ENCODE results near the gene RCN1. TPM values are rescaled to one million over a fixed set of nuclear protein-coding genes. Genes with fewer than 3 reads are reported as not detected.

Gene RCN1
- polyA plus RNA-seq, 1 donor (not counting 4 experiments of a cell fraction or from before 2014, with no cell fraction given), result 46.2 TPM

DNA sequence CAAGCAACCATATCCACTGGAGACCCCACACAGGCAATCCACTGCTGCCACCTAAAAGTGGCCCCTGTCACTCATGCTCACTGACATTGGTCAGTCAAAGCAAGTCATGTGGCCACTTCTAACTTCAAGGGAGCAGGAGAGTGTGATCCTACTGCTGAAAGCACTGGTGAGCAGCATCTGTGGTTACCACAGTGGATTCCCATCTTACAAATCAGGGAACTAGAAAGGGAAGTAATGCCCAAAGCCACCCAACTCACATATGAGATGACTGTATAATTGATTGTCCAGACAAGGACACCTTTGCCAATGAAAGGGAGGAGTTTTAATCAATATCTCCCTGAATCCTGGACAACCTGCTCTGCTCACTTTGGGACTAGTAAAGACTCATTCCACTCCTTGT is 17.7 kb downstream of the RCN1 start:
- H3K4me2 ChIP-seq (ENCODE audit: control insufficient read depth, extremely low read depth, insufficient read depth, low read depth, low read length), result no peak overlapping the region
- no peak for DNase-seq (ENCODE audit: low read depth, low spot score)
- no peaks in the 10 kb centered on the region for H3K27me3 ChIP-seq (ENCODE audit: control insufficient read depth, extremely low read depth, insufficient read depth, low read length)
- no peaks in the 10 kb centered on the region for H3K36me3 ChIP-seq (ENCODE audit: control insufficient read depth in 2 of 2, extremely low read depth in 1 of 2, insufficient read depth in 2 of 2, low read length in 2 of 2)
- H3K9me3 ChIP-seq (ENCODE audit: control insufficient read depth, low read depth, low read length), result no peaks in the 10 kb centered on the region
- FAIRE-seq, result no peak
- no peak overlapping the region for H3K27ac ChIP-seq (ENCODE audit: control insufficient read depth, insufficient read depth, low read length)
- no peak overlapping the region for H3K9ac ChIP-seq (ENCODE audit: control insufficient read depth, extremely low read depth, insufficient read depth, low read length)
- H3K4me1 ChIP-seq (ENCODE audit: control insufficient read depth, extremely low read depth, insufficient read depth, low read length), result no peaks in the 10 kb centered on the region
- H3K4me3 ChIP-seq (ENCODE audit: control insufficient read depth in 2 of 3, extremely low read depth in 1 of 3, insufficient read depth in 2 of 3, low read depth in 1 of 3, low read length in 3 of 3), result no peak overlapping the region
- H3K79me2 ChIP-seq (ENCODE audit: control insufficient read depth, insufficient read depth, low read length), result no peaks in the 10 kb centered on the region
- H3K9me1 ChIP-seq (ENCODE audit: control insufficient read depth, extremely low read depth, insufficient read depth, low read length), result no peaks in the 10 kb centered on the region
- no peak overlapping the region for H2AFZ ChIP-seq (ENCODE audit: control insufficient read depth, low read length)
- dilution Hi-C loops (cut with MboI; ENCODE audit: extremely low pct_ligation_motif_present, low sequenced_read_pairs), result no loop called here
- TF ChIP-seq EZH2 (IDR thresholded peaks at IDR 0.05; ENCODE audit: low read length), result no peak
- TF ChIP-seq, protein P1, sequence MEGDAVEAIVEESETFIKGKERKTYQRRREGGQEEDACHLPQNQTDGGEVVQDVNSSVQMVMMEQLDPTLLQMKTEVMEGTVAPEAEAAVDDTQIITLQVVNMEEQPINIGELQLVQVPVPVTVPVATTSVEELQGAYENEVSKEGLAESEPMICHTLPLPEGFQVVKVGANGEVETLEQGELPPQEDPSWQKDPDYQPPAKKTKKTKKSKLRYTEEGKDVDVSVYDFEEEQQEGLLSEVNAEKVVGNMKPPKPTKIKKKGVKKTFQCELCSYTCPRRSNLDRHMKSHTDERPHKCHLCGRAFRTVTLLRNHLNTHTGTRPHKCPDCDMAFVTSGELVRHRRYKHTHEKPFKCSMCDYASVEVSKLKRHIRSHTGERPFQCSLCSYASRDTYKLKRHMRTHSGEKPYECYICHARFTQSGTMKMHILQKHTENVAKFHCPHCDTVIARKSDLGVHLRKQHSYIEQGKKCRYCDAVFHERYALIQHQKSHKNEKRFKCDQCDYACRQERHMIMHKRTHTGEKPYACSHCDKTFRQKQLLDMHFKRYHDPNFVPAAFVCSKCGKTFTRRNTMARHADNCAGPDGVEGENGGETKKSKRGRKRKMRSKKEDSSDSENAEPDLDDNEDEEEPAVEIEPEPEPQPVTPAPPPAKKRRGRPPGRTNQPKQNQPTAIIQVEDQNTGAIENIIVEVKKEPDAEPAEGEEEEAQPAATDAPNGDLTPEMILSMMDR (optimal IDR thresholded peaks at IDR 0.05 in 1 of 3, IDR thresholded peaks at IDR 0.05 in 1 of 3, conservative IDR thresholded peaks at IDR 0.05 in 1 of 3; ENCODE audit: extremely low read depth in 1 of 3, insufficient read depth in 2 of 3, low read length in 3 of 3), result no peak
- H4K20me1 ChIP-seq (ENCODE audit: control insufficient read depth, extremely low read depth, insufficient read depth, low read length), result no peaks in the 10 kb centered on the region

DNA sequence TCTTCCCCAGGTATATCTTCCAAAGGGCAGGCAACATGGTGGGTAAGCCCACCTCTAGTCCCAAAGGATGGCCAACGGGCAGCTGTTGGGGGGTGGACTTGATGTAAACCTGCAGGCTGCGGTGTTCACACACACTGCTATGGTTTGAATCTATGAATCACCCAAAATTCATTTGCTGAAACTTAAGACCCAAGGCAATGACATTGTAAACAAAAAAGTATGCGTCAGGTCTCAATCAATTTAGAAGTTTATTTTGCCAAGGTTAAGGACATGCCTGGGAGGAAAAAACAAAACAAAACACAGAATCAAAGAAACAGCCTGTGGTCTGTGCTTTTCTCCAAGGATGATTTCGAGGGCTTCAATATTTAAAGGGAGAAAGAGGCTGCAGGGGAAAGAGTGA is 18.3 kb downstream of the RCN1 start:
- Histone ChIP-seq H3K27ac (ENCODE audit: control insufficient read depth, insufficient read depth, low read length) (no peak overlapping the region), H3K4me2 (ENCODE audit: control insufficient read depth, extremely low read depth, insufficient read depth, low read depth, low read length) (no peak overlapping the region), H3K4me1 (ENCODE audit: control insufficient read depth, extremely low read depth, insufficient read depth, low read length) (no peaks in the 10 kb centered on the region), H3K9me3 (ENCODE audit: control insufficient read depth, low read depth, low read length) (no peaks in the 10 kb centered on the region), H3K36me3 (ENCODE audit: control insufficient read depth in 2 of 2, extremely low read depth in 1 of 2, insufficient read depth in 2 of 2, low read length in 2 of 2) (no peaks in the 10 kb centered on the region), H4K20me1 (ENCODE audit: control insufficient read depth, extremely low read depth, insufficient read depth, low read length) (no peaks in the 10 kb centered on the region), H3K27me3 (ENCODE audit: control insufficient read depth, extremely low read depth, insufficient read depth, low read length) (no peaks in the 10 kb centered on the region), H3K9me1 (ENCODE audit: control insufficient read depth, extremely low read depth, insufficient read depth, low read length) (no peaks in the 10 kb centered on the region), H3K9ac (ENCODE audit: control insufficient read depth, extremely low read depth, insufficient read depth, low read length) (no peak overlapping the region), H3K79me2 (ENCODE audit: control insufficient read depth, insufficient read depth, low read length) (no peaks in the 10 kb centered on the region), H3K4me3 (ENCODE audit: control insufficient read depth in 2 of 3, extremely low read depth in 1 of 3, insufficient read depth in 2 of 3, low read depth in 1 of 3, low read length in 3 of 3) (no peak overlapping the region), H2AFZ (ENCODE audit: control insufficient read depth, low read length) (no peak overlapping the region)
- FAIRE-seq (no peak), DNase-seq (ENCODE audit: low read depth, low spot score) (no peak)
- dilution Hi-C loops (cut with MboI; ENCODE audit: extremely low pct_ligation_motif_present, low sequenced_read_pairs), result no loop called here
- no peak for TF ChIP-seq EZH2 (IDR thresholded peaks at IDR 0.05; ENCODE audit: low read length)
- TF ChIP-seq, protein P1 (optimal IDR thresholded peaks at IDR 0.05 in 1 of 3, IDR thresholded peaks at IDR 0.05 in 1 of 3, conservative IDR thresholded peaks at IDR 0.05 in 1 of 3; ENCODE audit: extremely low read depth in 1 of 3, insufficient read depth in 2 of 3, low read length in 3 of 3), result no peak

Measured in keratinocyte (primary cell).